ENCODE measurements around the gene THOC6. TPM values are rescaled to one million over a fixed set of nuclear protein-coding genes. Genes with fewer than 3 reads are reported as not detected.

THOC6 gene
- total and polyA plus RNA-seq, 2 experiments from 2014 or later = 71.4 to 90.6 TPM

DNA sequence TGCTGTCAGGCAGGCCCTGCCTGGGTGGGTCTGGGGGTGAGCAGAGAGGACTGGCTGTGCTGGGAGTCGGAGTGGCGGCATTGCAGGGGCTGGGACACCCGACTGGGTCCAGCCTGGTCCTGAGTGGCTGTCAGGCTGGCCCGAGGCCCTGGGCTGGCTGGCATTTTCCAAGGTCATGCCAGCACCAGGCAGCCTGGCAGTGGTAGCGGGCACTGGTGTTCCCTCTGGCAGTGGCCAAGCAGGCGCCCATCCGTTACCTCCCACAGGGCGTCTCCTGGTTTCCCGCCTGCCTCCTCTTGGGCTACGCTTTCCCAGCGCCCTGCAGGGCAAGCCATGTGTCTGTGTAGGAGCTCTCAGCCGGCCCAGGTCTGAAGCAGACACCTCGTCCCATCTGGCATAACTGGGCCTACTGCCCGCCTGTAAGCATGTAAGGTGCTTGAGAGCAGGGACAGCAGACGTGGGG lies 37.9 kb upstream of the THOC6 start (continued):
- TF ChIP-seq ZNF462 (CRISPR knock-in tag; IDR thresholded peaks at IDR 0.05) = no peak
- no peak for TF ChIP-seq ZNF331 (CRISPR knock-in tag; IDR thresholded peaks at IDR 0.05; ENCODE audit: low read depth)
- no peak for TF ChIP-seq EZH2 (IDR thresholded peaks at IDR 0.05; ENCODE audit: low read depth, unreplicated experiment)
- TF ChIP-seq JUNB (IDR thresholded peaks at IDR 0.05; ENCODE audit: unreplicated experiment) = no peak
- TF ChIP-seq POLR2AphosphoS5 (IDR thresholded peaks at IDR 0.05; ENCODE audit: low read depth) = no peak
- TF ChIP-seq ZNF114 (CRISPR knock-in tag; IDR thresholded peaks at IDR 0.05) = no peak
- TF ChIP-seq CTCF (conservative IDR thresholded peaks at IDR 0.05; ENCODE audit: low read depth in 2 of 2) = no peak
- TF ChIP-seq, protein P1, sequence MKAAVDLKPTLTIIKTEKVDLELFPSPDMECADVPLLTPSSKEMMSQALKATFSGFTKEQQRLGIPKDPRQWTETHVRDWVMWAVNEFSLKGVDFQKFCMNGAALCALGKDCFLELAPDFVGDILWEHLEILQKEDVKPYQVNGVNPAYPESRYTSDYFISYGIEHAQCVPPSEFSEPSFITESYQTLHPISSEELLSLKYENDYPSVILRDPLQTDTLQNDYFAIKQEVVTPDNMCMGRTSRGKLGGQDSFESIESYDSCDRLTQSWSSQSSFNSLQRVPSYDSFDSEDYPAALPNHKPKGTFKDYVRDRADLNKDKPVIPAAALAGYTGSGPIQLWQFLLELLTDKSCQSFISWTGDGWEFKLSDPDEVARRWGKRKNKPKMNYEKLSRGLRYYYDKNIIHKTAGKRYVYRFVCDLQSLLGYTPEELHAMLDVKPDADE (IDR thresholded peaks at IDR 0.05) = no peak

All from GM23338 (cell line).